Keratinocyte (primary cell): ENCODE data around the gene KCNJ1. TPM values are rescaled to one million over a fixed set of nuclear protein-coding genes. Genes with fewer than 3 reads are reported as not detected.

Experiments used
- DNase-seq: peaks from one replicate; pipeline ENCODE4 v3.0.0-alpha.2; 2011; ENCODE audit warnings: low read depth, missing footprints, low spot score
- FAIRE-seq: peaks from 2 replicates; lab custom pipeline; 2011; peaks lifted over from hg19 to GRCh38; lab: Jason Lieb, UNC
- H2AFZ ChIP-seq: 2 replicates; pipeline ENCODE4 v1.6.0; 2012; ENCODE audit warnings: low read length, control low read depth, inconsistent platforms; ENCODE audit not compliant: control insufficient read depth
- H3K27ac ChIP-seq: 2 replicates; pipeline ENCODE4 v1.5.1; 2011; ENCODE audit warnings: low read length; ENCODE audit not compliant: control insufficient read depth, insufficient read depth
- H3K27me3 ChIP-seq: 3 replicates; pipeline ENCODE4 v1.6.0; 2011; ENCODE audit warnings: low read length; ENCODE audit not compliant: control insufficient read depth, insufficient read depth; ENCODE audit errors: extremely low read depth
- H3K36me3 ChIP-seq, 2 experiments: 2 replicates in 1 of 2; 3 replicates in 1 of 2; pipeline ENCODE4 v1.5.1; 2011; ENCODE audit warnings: low read length in 2 of 2, mild to moderate bottlenecking in 1 of 2; ENCODE audit not compliant: control insufficient read depth in 2 of 2, insufficient read depth in 2 of 2; ENCODE audit errors: extremely low read depth in 1 of 2
- H3K4me1 ChIP-seq: 3 replicates; pipeline ENCODE4 v1.5.1; 2011; ENCODE audit warnings: low read length; ENCODE audit not compliant: control insufficient read depth, insufficient read depth; ENCODE audit errors: extremely low read depth
- H3K4me2 ChIP-seq: 3 replicates; pipeline ENCODE4 v1.6.0; 2011; ENCODE audit warnings: low read depth, low read length; ENCODE audit not compliant: control insufficient read depth, insufficient read depth; ENCODE audit errors: extremely low read depth
- H3K4me3 ChIP-seq, 3 experiments: fragments of 200-600 bp in 1 of 3; sonication (generic) in 1 of 3; 2 replicates in 2 of 3; 3 replicates in 1 of 3; pipeline ENCODE4 v1.5.1; 2011 to 2016; ENCODE audit warnings: low read length in 3 of 3, mild to moderate bottlenecking in 3 of 3, control low read depth in 2 of 3, inconsistent platforms in 1 of 3, low read depth in 1 of 3, mixed read lengths in 1 of 3, mixed run types in 1 of 3, moderate library complexity in 1 of 3; ENCODE audit not compliant: control insufficient read depth in 2 of 3, insufficient read depth in 2 of 3; ENCODE audit errors: extremely low read depth in 1 of 3
- H3K79me2 ChIP-seq: 2 replicates; pipeline ENCODE4 v1.6.0; 2012; ENCODE audit warnings: low read length; ENCODE audit not compliant: control insufficient read depth, insufficient read depth
- H3K9ac ChIP-seq: 3 replicates; pipeline ENCODE4 v1.6.0; 2011; ENCODE audit warnings: low read length; ENCODE audit not compliant: control insufficient read depth, insufficient read depth; ENCODE audit errors: extremely low read depth
- H3K9me1 ChIP-seq: 3 replicates; pipeline ENCODE4 v1.6.0; 2011; ENCODE audit warnings: low read length; ENCODE audit not compliant: control insufficient read depth, insufficient read depth; ENCODE audit errors: extremely low read depth
- H3K9me3 ChIP-seq: 2 replicates; pipeline ENCODE4 v1.5.1; 2012; ENCODE audit warnings: low read depth, low read length; ENCODE audit not compliant: control insufficient read depth
- H4K20me1 ChIP-seq: 3 replicates; pipeline ENCODE4 v1.6.0; 2011; ENCODE audit warnings: low read length; ENCODE audit not compliant: control insufficient read depth, insufficient read depth; ENCODE audit errors: extremely low read depth
- CTCF ChIP-seq, 3 experiments: IDR thresholded peaks in 1 of 3; conservative IDR thresholded peaks in 1 of 3; optimal IDR thresholded peaks in 1 of 3; 2 replicates in 2 of 3; 3 replicates in 1 of 3; pipeline versions ENCODE3 to v1.5.1; 2011; ENCODE audit warnings: low read length in 3 of 3, mild to moderate bottlenecking in 3 of 3, moderate library complexity in 2 of 3, control low read depth in 1 of 3, inconsistent platforms in 1 of 3; ENCODE audit not compliant: insufficient read depth in 2 of 3; ENCODE audit errors: extremely low read depth in 1 of 3
- EZH2 ChIP-seq: IDR thresholded peaks from one replicate; pipeline ENCODE4 v1.6.1; 2012; ENCODE audit warnings: inconsistent platforms, mild to moderate bottlenecking, low read length, moderate library complexity
- dilution Hi-C: fragments of 300-500 bp; cut with MboI; formaldehyde crosslinking; loops from one replicate; pipeline ENCODE4 v1.7.0; 2020; ENCODE audit warnings: low sequenced_read_pairs; ENCODE audit not compliant: extremely low pct_ligation_motif_present
- polyA plus RNA-seq, 5 experiments: library from polyadenylated mRNA; depleted of rRNA in 3 of 5; stranded (reverse) in 3 of 5; stranded (forward) in 1 of 5; unstranded in 1 of 5; fragments of >200 nt; gene quantifications; 1 replicate in 1 of 5; 2 replicates in 3 of 5; 3 replicates in 1 of 5; pipeline versions ENCODE4 v1.2.1 to v1.2.3, GENCODE V29; 2011 to 2012; ENCODE audit warnings: missing spikeins in 2 of 5, low read depth in 1 of 5, low replicate concordance in 1 of 5

Gene KCNJ1
- polyA plus RNA-seq, 1 donor (not counting 4 experiments of a cell fraction or from before 2014, with no cell fraction given), result 0.12 TPM

DNA sequence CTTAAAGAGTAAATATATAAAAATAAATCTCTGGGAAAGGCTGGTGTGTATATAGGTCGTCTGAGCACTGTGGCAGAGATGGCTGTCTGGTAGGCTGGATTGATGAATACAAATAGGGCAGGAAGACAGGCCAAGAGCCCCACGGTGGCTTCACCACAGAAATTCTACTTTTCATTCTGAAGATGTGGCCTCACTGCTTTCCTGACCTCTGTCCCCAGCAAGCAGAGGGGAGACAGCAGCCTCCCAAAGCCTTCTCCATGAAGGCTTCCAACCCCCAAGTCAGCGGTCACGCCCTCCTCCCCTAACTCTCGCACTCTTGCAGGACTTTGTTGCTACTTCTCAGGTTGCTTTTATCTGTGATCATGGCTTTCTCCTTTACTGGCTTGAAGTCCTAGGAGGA, 10.6 kb upstream of the KCNJ1 start:
- H3K36me3 ChIP-seq, result no peaks in the 10 kb centered on the region
- no peaks in the 10 kb centered on the region for H3K4me1 ChIP-seq
- H3K4me3 ChIP-seq, result no peak overlapping the region
- no peaks in the 10 kb centered on the region for H3K9me1 ChIP-seq
- no peak overlapping the region for H2AFZ ChIP-seq
- H3K79me2 ChIP-seq, result no peaks in the 10 kb centered on the region
- DNase-seq (no peak), FAIRE-seq (no peak)
- no peak overlapping the region for H3K4me2 ChIP-seq
- H3K9ac ChIP-seq, result no peak overlapping the region
- H3K9me3 ChIP-seq, result no peaks in the 10 kb centered on the region
- no peak overlapping the region for H3K27ac ChIP-seq
- TF ChIP-seq CTCF (optimal IDR thresholded peaks at IDR 0.05 in 1 of 3, IDR thresholded peaks at IDR 0.05 in 1 of 3, conservative IDR thresholded peaks at IDR 0.05 in 1 of 3; ENCODE audit: extremely low read depth in 1 of 3, insufficient read depth in 2 of 3, low read length in 3 of 3), result no peak
- TF ChIP-seq EZH2, result no peak
- dilution Hi-C loops, result no loop called here
- H3K27me3 ChIP-seq, result peaks cover 14% of the 10 kb centered on the region
- no peaks in the 10 kb centered on the region for H4K20me1 ChIP-seq

- H3K4me1 ChIP-seq, result no peaks in the 10 kb centered on the region
- H3K9me1 ChIP-seq, result no peaks in the 10 kb centered on the region
- no peak overlapping the region for H3K4me3 ChIP-seq
- no peak overlapping the region for H3K27ac ChIP-seq
- H3K9ac ChIP-seq, result no peak overlapping the region
- H3K36me3 ChIP-seq, result no peaks in the 10 kb centered on the region
- DNase-seq, result no peak
- H2AFZ ChIP-seq, result no peak overlapping the region
- H3K27me3 ChIP-seq, result peaks cover 13% of the 10 kb centered on the region
- H3K4me2 ChIP-seq, result no peak overlapping the region
- TF ChIP-seq CTCF (optimal IDR thresholded peaks at IDR 0.05 in 1 of 3, IDR thresholded peaks at IDR 0.05 in 1 of 3, conservative IDR thresholded peaks at IDR 0.05 in 1 of 3; ENCODE audit: extremely low read depth in 1 of 3, insufficient read depth in 2 of 3, low read length in 3 of 3) (no peak), EZH2 (no peak)
- no peak for FAIRE-seq
- H3K9me3 ChIP-seq, result no peaks in the 10 kb centered on the region
- H3K79me2 ChIP-seq, result no peaks in the 10 kb centered on the region
- no peaks in the 10 kb centered on the region for H4K20me1 ChIP-seq
- dilution Hi-C loops, result no loop called here
These were observed 9.1 kb upstream of the KCNJ1 start for GRCh38 chr11:128876133-128876650.
